ENCODE results near the gene RBSN.

Gene RBSN

DNA sequence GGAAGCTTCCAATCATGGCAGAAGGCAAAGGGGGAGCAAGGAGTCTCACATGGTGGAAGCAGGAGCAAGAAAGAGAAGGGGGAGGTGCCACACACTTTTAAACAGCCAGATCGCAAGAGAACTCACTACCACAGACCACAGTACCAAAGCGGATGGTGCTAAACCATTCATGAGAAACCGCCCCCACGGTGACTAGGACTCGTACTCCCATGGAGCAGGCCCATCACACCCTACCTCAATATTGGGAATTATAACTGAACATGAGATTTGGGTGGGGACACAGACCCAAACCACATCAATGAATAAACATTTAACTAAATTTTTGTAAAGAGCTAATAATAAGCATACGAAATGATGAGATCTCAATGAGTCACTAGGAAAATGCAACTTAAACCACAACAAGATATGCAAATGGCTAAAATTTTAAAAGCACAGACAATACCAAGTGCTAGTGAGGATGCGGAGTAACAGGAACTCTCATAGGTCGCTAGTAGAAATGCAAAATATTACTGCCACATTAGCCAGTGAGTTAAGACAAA, 43.9 kb downstream of the RBSN start:
- DNase-seq: peak; percentile 76

DNA sequence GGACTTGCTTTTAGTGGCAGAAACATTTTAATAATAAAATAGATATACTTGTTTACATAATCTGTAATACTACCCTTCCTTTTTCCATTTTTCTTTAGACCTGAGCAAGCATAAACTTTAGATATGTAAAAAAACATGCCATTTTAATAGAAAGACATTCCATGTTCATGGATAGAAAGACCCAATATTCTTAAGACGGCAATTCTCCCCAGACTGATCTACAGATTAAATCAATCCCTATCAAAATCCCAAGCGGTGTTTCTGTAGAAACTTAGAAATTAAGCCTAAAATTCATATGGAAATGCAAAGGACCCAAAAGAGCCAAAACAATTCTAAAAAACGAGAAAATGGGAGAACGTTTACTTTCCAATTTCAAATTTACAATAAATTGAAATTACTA, 45.4 kb downstream of the RBSN start:
- DNase-seq: no peak

- no peak for DNase-seq
Measured at GRCh38 chr3:15052335-15053242, 46.4 kb downstream of the RBSN start.

DNA sequence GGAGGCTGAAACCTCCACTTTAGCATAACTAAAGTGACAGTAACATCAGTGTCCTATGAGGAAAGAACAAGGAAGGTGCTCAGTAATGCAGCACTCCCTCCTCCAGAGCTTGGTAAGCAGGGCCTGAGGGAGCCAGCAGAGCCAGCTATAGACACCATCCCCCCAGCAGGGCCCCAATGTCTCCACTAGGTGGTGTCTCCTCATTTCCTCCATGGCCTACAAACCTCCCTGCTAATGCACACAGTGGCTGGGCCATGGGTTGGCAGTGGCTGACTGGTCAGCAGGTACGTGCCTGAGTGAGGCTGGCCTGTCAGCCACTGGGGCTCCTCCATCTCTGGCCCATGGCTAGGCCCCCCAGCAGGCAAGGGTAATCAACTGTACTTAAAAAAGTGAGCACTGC, 47.4 kb downstream of the RBSN start:
- peak; percentile 31 for DNase-seq

DNA sequence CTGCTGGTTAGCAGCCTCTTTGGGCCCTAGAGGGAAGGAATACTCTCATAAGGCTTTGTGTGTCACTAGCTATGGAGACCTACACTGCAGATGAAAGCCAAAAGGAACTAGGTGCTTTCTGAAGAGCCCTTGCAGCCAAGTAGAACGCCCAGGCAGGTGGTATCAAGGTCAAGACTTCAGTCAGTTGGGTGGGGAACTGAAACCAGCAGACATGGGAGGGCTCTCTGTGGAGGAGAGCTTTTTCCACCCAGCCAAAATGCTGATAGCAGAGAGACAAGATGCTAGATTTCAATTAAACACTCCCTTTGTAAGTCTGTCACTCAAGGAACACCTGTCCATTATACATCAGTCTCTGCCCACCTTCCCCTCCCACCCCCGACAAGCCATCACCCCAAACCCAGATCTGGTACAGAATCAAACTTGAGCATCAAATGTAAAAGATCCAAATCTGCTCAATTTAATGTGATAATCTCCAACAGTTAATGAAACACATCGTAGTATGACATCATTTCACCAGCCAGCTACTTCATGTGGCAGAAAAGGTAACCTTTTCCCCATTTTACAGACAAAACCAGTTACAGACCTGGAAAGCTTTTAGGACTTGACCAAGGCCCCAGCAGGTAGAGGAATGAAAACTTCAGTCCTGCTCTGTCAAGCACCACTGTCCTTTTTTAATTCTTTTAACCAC, 48.4 kb downstream of the RBSN start:
- DNase-seq: no peak

- no peak for DNase-seq
Measured at GRCh38 chr3:15049584-15049983, 49.4 kb downstream of the RBSN start.

DNA sequence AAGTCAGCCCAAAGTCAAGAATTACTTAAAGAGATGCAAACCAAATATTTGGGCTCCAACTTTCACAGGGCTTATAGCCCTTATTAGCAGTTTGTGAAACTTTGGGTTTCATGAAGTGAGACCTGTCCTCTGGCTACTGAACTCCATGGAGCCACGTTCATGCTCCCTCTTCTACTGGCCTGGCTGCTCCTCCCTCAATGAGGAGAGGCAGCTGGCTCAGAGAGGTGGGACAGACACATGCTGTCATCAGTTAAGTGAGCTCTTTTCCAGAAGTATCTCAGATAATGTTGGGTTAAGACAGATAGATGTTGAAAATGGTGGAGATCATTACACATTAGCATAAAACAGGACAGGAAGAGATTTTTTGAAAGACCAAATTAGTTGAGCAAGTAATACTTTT, 53.3 kb downstream of the RBSN start:
- no peak for DNase-seq

GRCh38 chr3:15044326-15044725, 54.6 kb downstream of the RBSN start:
- no peak for DNase-seq

DNA sequence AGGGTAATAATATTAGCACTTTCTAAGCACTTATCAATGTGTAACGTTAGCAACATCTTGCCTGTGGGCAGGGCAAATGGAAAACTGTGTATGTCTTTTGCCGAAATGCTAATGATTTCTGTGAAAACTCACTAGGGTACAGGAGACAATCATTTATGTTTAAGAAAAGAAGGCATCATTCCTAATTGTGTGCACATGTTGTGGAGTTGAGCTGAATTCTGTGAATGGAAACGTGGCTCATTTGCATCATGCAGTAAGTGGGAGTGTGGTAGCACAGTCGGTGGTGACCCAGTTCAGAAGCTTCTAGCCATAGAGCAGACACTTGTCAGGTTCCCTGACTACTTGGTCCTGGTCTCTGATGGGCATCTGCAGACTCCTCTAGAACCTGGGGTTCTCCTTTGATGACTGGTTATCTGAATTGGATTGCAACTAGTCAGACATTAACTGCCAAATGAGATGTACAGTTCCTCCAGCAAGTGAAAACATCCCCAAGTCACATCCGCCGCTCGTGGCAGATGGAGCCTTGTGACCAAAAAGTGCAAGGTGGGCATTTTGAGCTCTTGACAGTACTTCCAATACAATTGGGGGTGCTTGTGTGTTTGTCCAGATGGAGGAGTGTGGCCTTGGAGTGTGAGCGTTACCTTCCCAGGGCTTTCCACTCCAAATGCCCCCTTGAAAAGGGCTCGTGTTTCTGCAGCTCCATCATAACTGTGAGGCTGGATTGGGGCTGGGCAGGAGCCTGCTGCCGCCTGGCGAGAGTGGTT, 55.4 kb downstream of the RBSN start:
- DNase-seq: no peak

DNA sequence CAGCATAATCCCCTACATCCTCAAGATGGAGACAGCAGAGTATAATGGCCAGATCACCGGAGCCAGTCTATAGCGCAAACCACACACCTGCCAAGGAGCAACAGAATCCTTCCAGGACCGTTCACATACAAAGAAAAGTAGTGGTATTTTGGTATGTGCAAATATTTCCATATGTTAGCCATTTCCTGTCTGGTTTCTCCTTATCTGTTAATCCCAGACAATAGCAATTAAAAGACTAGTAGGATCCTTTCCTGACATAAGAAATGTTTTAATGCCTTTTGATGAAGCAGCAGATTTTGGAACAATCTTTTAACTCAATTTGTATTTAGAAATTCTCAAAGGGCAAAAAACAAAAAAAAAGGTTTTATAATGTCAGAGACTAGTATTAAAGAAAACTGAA, 56.0 kb downstream of the RBSN start:
- DNase-seq: no peak

DNA sequence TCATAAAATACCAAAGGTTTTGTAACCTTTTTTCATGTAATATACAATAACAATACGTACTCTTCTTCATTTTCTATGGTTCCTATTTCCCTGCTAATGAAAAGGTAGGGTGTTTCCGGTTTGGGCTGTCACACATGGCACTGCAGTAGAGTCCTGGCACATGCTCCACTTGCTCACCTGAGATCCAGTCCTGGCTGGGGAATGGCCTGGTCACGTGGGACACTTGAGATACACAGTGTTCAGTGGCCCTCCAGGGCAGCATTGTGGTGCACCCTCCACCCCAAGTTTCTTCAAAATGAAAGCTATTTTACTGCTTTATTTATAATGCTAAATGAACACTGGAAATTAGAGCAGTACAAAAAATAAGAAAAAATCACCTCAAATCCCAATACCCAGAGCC, 57.0 kb downstream of the RBSN start:
- DNase-seq: no peak

- DNase-seq: no peak
Measured at GRCh38 chr3:15040844-15041243, 58.1 kb downstream of the RBSN start.

- no peak for DNase-seq
Measured at GRCh38 chr3:15038306-15038705, 60.6 kb downstream of the RBSN start.

DNA sequence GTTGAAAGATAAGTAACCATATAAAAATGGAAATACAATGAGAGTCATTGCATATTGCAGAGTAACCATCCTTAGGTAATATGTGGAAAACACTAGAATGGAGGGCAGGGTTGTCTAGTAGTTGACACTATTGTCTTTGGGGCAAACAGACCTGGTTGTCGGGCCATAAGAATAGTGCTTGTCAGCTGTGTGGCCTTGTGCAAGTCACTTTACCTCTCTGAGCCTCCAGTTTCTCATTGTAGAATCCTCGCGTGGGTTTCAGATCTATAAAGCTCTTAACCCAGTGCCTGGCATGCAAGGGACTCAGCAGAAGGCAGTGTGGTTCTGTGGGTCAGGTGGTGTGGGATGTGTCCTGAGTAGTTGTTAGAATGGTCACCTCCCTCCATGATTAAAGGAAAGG, 65.8 kb downstream of the RBSN start:
- no peak for DNase-seq

- DNase-seq: no peak
Measured at GRCh38 chr3:15032650-15033049, 66.3 kb downstream of the RBSN start.

DNA sequence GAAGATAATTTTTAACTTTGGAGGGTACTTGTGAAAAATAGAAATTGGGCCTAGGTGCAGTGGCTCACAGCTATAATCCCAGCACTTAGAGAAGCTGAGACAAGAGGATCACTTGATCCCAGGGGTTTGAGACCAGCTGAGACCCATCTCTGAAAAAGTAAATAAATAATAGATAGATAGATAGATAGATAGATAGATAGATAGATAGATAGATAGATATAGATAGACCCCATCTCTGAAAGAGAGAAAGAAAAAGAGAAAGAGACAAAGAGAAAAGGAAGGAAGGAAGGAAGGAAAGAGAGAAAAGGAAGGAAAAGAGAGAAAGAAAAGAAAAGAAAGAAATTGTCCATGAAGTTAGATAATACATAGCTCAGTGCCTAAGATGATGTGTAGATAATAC, 69.3 kb downstream of the RBSN start:
- no peak for DNase-seq

DNA sequence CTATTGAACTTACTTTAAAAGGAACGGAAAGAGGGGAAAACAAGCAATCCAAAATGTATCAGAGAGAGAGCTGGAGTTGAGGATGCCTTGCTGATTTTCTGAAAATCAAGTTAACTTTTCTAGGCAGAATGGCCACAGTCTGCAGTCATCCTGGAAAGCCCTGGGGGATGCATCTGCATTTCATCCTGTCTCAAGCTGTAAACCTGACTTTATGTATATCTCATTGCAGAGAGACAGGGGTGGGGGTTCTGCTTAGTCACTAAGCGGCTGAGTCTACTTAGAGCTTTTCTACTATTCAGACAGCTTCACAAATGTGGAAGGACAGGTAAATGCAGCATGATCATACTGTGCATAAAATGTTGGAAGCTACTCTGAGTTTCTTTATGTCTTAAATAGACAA, 75.2 kb downstream of the RBSN start:
- no peak for DNase-seq

DNA sequence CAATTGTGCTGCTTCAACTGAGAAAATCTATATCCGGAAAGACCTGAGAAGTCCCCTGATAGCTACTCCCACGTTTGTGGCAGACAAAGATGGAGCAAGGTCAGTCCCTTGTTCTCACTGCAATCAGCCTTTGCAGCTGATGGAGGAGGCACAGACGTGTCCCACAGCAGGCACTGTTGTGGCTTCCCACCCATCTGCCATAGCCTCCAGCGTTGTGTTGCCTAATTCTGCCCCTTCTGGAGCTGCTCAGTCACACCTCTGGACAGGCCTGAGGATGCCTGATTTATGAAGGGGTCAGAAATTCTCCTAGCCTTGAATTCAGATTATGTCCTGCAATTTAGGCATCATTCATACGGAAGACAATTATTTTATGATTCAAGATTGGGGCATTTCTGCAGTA, 75.7 kb downstream of the RBSN start:
- DNase-seq: no peak
